HUDEP-2 (cell line): ENCODE measurements around the gene TMCC1.
"Not testable (repeated sequence)": the region's sequence is repeated elsewhere in the genome, so short reads cannot be mapped to it uniquely, and the experiment has no call there.

Source experiments
- DNase-seq, 76 experiments: peaks; one replicate each; lab custom pipeline; 2025; ENCODE audit not compliant: unreplicated experiment in 76 of 76; lab: John Stamatoyannopoulos, UW

TMCC1 gene

GRCh38 chr3:129690963-129691362 lies 202.5 kb downstream of the TMCC1 start:
- no peak for DNase-seq

DNA sequence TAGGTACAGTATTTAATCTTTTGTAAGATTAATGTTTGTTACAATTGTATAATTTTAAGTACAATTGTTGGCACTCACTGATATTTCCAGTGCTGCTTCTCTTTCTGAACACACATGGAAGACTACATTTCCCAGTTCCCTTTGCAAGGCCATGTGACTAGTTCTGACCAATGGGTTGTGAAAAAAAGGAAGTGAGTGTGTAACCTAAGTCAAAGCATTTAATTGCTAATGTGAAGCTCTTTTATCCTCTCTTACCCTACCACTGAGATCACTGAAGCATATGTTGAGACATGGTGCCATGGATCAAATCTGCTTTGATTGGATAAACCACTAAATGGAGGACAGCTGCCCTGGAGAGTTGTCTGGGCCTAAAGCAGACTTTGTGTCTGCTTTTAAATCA lies 203.1 kb downstream of the TMCC1 start:
- DNase-seq: peak in 31 of 76 experiments; percentile 1 to 70 (median 27)

DNA sequence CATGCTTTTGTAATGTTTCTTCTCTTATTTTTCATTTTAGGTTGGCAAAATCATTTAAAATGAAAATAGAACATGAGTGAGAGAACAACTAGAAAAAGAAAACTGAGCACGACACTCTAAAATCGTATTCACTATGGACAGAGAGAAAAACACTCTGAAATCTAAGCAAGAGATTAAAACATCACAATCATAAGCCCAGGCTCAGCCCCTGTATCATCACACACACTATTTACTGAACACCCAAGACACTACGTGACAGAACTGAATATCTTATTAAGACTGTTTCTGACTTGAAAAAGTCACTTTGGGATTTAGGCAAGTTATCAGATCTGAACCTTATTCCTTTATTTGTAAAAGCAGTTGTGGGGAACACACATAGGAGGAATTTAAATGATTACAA lies 204.5 kb downstream of the TMCC1 start:
- DNase-seq: no peak

DNA sequence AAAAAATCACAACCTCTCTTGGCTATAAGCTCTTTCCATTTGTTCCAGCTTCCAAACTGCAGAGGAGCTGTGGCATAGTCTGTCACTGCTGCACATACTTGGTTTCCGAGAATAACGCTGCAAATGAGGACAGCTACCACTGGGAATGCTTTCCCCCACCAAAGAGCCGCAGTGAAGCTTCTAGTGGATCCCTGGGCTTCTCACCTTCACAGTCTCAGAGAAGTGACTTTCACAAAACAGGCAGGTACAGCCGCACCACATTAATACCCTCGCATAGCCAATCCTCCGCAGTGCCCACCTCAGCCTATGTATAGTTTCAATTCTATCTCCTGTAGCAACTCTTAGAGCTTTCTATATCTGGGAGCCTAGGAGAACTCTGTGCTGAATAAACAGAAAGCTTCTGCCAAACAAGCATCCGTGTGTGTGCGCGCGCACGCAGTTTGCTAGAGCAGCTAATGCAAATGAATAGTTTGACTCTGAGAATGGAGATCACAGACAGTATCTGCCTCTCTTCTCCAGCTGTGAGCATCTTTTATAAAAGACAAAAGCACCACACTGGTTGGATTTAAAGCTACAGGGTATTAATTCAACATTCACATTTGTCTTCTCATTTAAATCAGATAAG lies 205.1 kb downstream of the TMCC1 start:
- no peak for DNase-seq

DNA sequence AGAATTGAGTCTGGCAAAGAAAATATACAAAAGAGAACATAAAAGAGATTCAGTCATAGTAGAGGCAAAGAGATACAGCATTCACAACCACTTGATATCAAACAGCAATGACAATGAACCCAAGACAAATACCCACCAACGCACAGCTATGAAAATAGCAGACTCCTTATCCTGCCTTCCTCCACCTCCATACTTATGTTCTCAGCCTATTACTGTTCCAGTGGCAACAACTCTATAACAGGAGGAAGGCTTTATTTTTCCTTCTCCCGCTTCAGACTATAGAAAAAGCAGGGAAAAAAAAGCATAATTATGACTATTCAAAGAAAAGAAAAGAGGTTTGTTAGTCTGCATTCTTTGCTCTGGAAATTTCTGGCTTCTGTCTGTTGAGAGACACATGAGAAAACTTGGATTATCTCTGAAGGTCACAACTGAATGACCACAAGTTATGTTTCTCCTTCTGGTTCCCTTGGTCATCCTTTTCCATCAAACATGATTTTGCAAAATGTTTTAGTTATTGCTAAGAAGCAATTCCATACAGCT lies 205.9 kb downstream of the TMCC1 start:
- DNase-seq: no peak

DNA sequence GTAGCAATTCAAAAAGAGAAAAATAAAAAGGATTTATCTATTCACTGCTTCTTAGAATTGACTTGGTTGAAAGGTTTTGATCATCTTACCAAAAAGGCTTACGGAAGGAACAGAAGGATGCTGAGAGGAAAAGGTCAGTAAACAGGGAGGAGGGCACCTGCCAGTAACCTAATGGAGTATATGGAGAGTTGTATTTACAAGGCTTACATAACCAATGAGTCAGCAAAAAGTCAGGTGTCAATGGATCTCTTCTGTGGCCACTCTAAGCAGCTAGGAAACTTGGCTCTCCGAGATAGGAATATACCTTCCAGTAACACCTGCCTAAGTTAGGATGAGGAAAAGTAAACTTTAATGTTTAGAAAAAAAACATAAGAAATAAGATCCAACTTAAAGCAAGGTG lies 206.6 kb downstream of the TMCC1 start:
- no peak for DNase-seq

GRCh38 chr3:129684270-129684669 lies 209.2 kb downstream of the TMCC1 start:
- no peak for DNase-seq

GRCh38 chr3:129683201-129683600 lies 210.3 kb downstream of the TMCC1 start:
- DNase-seq: no peak

DNA sequence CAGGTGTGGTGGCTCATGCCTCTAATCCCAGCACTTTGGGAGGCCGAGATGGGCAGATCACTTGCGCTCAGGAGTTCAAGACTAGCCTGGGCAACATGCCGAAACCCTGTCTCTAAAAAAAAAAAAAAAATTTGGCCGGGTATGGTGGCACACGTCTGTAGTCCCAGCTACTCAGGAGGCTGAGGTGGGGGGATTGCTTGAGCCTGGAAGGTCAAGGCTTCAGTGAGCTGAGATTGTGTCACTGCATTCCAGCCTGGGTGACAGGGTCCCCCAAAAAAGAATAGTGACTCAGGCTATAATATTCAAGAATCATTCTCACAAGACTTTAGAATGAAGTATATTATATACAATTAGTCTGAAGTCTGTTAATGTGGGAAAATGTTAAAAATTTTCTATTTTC lies 216.5 kb downstream of the TMCC1 start:
- no peak for DNase-seq

- not testable (repeated sequence) for DNase-seq
These were observed 218.8 kb downstream of the TMCC1 start for GRCh38 chr3:129674798-129675123.

- DNase-seq: no peak
These were observed 219.4 kb downstream of the TMCC1 start for GRCh38 chr3:129673897-129674797.

- DNase-seq: peak in 68 of 76 experiments; percentile 2 to 79 (median 48)
These were observed 220.5 kb downstream of the TMCC1 start for GRCh38 chr3:129673012-129673411.

- no peak for DNase-seq
These were observed 221.1 kb downstream of the TMCC1 start for GRCh38 chr3:129672412-129672811.

GRCh38 chr3:129665024-129665768 lies 228.3 kb downstream of the TMCC1 start:
- DNase-seq: no peak

DNA sequence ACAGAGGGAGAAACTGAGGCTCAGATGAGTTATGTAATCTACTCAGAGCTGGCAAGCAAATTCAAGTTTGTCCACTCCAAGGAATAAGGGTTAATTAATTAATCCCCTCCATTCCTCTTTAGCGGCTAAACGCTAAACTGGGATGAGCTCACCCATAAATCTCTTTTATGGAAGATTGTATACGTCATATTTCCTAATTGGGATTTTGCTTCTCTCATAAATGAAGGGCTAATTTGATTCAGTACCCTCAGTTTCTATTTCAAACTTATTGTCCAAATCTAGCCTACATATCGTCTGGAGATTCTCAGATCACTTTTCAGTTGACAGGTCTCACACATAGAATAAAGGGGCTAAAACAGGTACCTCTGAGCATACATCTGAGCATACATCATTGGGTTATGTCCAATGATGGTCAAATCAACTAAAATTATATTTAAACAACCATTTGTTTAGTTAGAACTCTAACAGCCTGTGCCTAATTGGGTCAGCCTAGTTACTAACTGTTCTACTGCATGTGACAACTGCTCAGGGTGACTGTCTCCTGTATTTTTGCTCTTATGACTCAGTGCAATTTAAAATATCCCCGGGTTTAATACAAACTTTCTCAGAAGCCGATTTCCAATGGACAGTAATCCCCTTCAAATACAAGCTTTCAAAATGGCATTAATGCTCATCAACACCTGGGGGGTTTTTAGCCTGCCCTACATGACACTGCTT lies 229.4 kb downstream of the TMCC1 start:
- no peak for DNase-seq

- no peak for DNase-seq
These were observed 230.5 kb downstream of the TMCC1 start for GRCh38 chr3:129663045-129663446.

DNA sequence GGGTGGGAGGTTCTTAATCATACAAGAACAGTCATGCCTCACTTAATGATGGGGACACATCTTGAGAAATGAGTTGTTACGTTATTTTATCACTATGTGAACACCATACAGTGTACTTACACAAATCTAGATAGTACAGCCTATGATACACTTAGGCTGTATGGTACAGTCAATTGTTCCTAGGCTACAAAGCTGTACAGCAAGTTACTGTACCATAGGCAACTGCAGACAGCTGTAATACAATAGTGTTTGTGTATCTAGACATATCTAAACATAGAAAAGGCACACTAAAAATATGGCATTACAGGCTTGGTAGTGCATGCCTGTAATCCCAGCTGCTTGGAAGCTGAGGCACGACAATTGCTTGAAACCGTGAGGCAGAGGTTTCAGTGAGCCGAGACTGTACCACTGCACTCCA lies 231.3 kb downstream of the TMCC1 start:
- DNase-seq: peak in 1 of 76 experiments; percentile 6

DNA sequence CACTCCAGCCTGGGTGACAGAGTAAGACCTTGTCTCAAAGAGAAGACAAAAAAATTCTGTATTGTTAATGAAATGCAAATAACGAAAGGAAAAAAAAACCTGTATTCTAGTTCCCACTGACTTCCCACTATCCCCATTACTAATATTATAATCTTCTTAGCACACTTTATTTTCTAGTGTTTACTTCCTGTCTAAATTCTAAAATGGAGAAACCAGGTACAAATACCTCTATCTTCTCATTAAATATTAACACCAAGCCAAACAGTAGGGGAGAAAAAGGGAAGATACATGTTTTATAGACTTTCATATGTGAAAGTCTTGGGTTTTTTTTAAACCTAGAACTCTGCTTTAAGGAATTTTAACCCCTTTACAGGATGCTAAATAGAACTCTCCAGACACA lies 231.7 kb downstream of the TMCC1 start:
- DNase-seq: no peak

- no peak for DNase-seq
These were observed 235.2 kb downstream of the TMCC1 start for GRCh38 chr3:129658110-129658843.
